Prostate gland (tissue), 2 donors: ENCODE data around the gene NLGN2. TPM values are rescaled to one million over a fixed set of nuclear protein-coding genes. Genes with fewer than 3 reads are reported as not detected.

ENCODE experiments used
- DNase-seq: peaks from one replicate; pipeline ENCODE4 v3.0.0-alpha.2; 2019; ENCODE audit warnings: low spot score
- H3K27ac ChIP-seq, 2 donors: fragments of 200-600 bp; sonication (generic); 2 replicates each; pipeline ENCODE4 v1.5.1; 2017 to 2019
- H3K27me3 ChIP-seq: fragments of 200-600 bp; sonication (generic); replicated peaks from 2 replicates; pipeline ENCODE4 v1.5.1; 2019; ENCODE audit not compliant: insufficient read depth
- H3K36me3 ChIP-seq, 2 donors: fragments of 200-600 bp; sonication (generic); 1 replicate in 1 of 2; 2 replicates in 1 of 2; pipeline versions ENCODE4 v1.5.1 to v1.8.1; 2017 to 2019
- H3K4me1 ChIP-seq: fragments of 200-600 bp; sonication (generic); replicated peaks from 2 replicates; pipeline ENCODE4 v1.5.1; 2019
- H3K4me3 ChIP-seq, 2 donors: fragments of 200-600 bp; sonication (generic); 2 replicates each; pipeline ENCODE4 v1.5.1; 2017 to 2019
- H3K9me3 ChIP-seq: fragments of 200-600 bp; sonication (generic); 2 replicates; pipeline ENCODE4 v1.5.1; 2017
- POLR2A ChIP-seq: fragments of 450-650 bp; IDR thresholded peaks from one replicate; pipeline ENCODE4 v1.6.1; 2016; ENCODE audit warnings: antibody characterized with exemption, mild to moderate bottlenecking
- POLR2AphosphoS5 ChIP-seq: sonication (generic); formaldehyde crosslinking; IDR thresholded peaks from one replicate; pipeline ENCODE4 v1.6.1; 2017; ENCODE audit warnings: antibody characterized with exemption
- WGBS: methylation state at CpG from one replicate; pipeline ENCODE4 v1.1.5; 2018; 5-methylcytosine and 5-hydroxymethylcytosine counted together
- intact Hi-C: fragments of 100-400 bp; cut with DNase I; formaldehyde crosslinking; loops from one replicate; pipeline ENCODE4 v1.14.2; 2022
- total RNA-seq, 2 donors: library from RNA; depleted of rRNA; stranded (reverse); fragments of >200 nt; gene quantifications; one replicate each; pipeline ENCODE4 v1.1.0, GENCODE V29; 2016
- TF ChIP-seq, protein P1 (sequence below), 4 experiments: fragments of 200-600 bp in 2 of 4; fragments of 450-650 bp in 2 of 4; sonication (generic) in 2 of 4; IDR thresholded peaks; 1 replicate in 3 of 4; 2 replicates in 1 of 4; pipeline ENCODE4 v1.5.1; 2016 to 2019; ENCODE audit warnings: antibody characterized with exemption in 4 of 4, mild to moderate bottlenecking in 2 of 4, moderate library complexity in 2 of 4

Gene NLGN2
- total RNA-seq, 2 donors from 2014 or later: 8.6 to 16.2 TPM

DNA sequence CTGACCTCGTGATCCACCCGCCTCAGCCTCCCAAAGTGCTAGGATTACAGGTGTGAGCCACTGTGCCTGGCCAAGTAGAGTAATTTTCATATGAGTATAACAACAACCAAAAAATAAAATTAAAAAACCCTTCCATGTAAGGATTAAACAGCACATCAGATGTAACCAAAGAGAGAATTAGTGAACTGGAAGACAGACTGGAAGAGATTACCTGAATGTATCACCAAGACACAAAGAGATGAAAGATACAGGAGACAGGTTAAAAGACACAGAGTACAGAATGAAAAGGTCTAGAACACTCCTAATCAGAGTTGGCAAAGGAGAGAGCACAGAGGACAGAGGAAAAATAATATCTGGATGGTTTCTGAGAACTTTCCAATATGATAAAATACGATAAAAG is 28.5 kb upstream of the NLGN2 start:
- Histone ChIP-seq H3K27me3 (no peaks in the 10 kb centered on the region), H3K27ac (no peak overlapping the region), H3K4me1 (peaks cover 10% of the 10 kb centered on the region), H3K36me3 (no peaks in the 10 kb centered on the region), H3K9me3 (no peaks in the 10 kb centered on the region), H3K4me3 (no peak overlapping the region)
- TF ChIP-seq, protein P1, sequence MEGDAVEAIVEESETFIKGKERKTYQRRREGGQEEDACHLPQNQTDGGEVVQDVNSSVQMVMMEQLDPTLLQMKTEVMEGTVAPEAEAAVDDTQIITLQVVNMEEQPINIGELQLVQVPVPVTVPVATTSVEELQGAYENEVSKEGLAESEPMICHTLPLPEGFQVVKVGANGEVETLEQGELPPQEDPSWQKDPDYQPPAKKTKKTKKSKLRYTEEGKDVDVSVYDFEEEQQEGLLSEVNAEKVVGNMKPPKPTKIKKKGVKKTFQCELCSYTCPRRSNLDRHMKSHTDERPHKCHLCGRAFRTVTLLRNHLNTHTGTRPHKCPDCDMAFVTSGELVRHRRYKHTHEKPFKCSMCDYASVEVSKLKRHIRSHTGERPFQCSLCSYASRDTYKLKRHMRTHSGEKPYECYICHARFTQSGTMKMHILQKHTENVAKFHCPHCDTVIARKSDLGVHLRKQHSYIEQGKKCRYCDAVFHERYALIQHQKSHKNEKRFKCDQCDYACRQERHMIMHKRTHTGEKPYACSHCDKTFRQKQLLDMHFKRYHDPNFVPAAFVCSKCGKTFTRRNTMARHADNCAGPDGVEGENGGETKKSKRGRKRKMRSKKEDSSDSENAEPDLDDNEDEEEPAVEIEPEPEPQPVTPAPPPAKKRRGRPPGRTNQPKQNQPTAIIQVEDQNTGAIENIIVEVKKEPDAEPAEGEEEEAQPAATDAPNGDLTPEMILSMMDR (IDR thresholded peaks at IDR 0.05): no peak
- TF ChIP-seq POLR2A: no peak
- TF ChIP-seq POLR2AphosphoS5: no peak
- WGBS: 92% methylated on average over 3 of the region's 3 CpGs
- no peak for DNase-seq
- intact Hi-C loops: no loop called here

- peak; percentile 85 for DNase-seq
- whole genome bisulfite sequencing: 29% methylated on average over 7 of the region's 7 CpGs
Measured at GRCh38 chr17:7380321-7380720, 27.3 kb upstream of the NLGN2 start.

DNA sequence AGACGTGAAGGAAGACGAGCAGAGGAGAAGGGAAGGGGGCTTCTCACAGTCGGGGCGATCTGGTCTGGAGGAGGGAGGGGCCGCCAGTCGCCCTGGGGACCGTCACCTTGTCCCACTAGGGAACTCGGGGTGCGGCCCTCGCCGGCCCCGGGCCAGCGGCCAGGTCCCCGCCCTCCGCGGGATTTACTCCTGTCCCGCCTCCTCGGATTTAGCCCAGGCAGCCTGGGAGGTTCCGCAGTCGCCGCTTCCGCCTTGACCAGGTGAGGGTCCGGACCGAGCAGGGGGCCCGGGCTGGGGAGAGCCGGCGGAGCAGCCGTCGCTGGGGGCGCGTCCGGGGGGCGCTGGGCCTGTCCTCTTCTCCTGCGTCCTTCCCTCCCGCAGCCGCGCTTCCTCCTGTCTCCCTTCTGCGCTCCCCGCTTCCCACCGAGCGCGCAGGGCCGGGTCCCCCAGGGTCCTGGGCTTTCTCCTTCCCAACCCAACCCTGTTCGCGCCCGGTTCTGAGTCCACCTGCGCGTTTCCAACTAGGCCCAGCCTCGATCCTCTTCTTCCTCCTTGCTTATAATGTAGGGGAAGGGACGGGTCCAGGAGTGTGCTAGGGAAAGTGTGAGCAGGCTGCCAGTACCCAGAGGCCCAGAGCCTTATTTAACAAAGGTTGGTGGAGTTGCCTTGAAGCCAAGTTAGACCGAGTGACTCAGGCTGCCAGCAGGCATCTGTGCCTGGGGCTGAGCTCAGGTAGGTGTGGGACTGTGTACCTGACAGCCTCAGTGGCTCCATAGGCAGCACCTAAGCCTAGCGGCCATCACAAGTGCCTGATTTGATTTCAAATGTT is 26.6 kb upstream of the NLGN2 start, which contains the start of gene TNK1:
Gene TNK1 (plus strand): TSS at position 235 of the 829 bp plus-strand sequence. CDS start 1,838 bp downstream, outside the sequence.
- peaks cover 10% of the 10 kb centered on the region for H3K4me1 ChIP-seq
- peak; percentile 84 for DNase-seq
- H3K27ac ChIP-seq: peak within 1 kb of the TSS; percentile 72 to 75
- no peaks in the 10 kb centered on the region for H3K9me3 ChIP-seq
- TF ChIP-seq, protein P1 (IDR thresholded peaks at IDR 0.05): no peak
- TF ChIP-seq POLR2AphosphoS5: peak; percentile 77
- TF ChIP-seq POLR2A: peak; percentile 82
- intact Hi-C loops: no loop called here
- no peaks in the 10 kb centered on the region for H3K36me3 ChIP-seq
- H3K27me3 ChIP-seq: no peaks in the 10 kb centered on the region
- 3% methylated on average over 52 of the region's 52 CpGs for WGBS
- H3K4me3 ChIP-seq: peak within 1 kb of the TSS; percentile 38 to 47

More at GRCh38 chr17:7380321-7380720, 27.3 kb upstream of the NLGN2 start:
- H3K27me3 ChIP-seq: no peaks in the 10 kb centered on the region
- H3K36me3 ChIP-seq: no peaks in the 10 kb centered on the region
- peaks cover 10% of the 10 kb centered on the region for H3K4me1 ChIP-seq
- H3K4me3 ChIP-seq: peak overlapping the region; percentile 38 to 47
- H3K27ac ChIP-seq: peak overlapping the region; percentile 72 to 75
- intact Hi-C loops: no loop called here
- TF ChIP-seq, protein P1 (IDR thresholded peaks at IDR 0.05): no peak
- peak; percentile 39 for TF ChIP-seq POLR2AphosphoS5
- no peak for TF ChIP-seq POLR2A
- H3K9me3 ChIP-seq: no peaks in the 10 kb centered on the region

GRCh38 chr17:7382901-7383300 is 24.7 kb upstream of the NLGN2 start:
- DNase-seq: no peak
- H3K4me1 ChIP-seq: peaks cover 10% of the 10 kb centered on the region
- TF ChIP-seq POLR2A (no peak), POLR2AphosphoS5 (no peak)
- TF ChIP-seq, protein P1 (IDR thresholded peaks at IDR 0.05): no peak
- H3K4me3 ChIP-seq: no peak overlapping the region
- no peaks in the 10 kb centered on the region for H3K9me3 ChIP-seq
- intact Hi-C loops: no loop called here
- no peaks in the 10 kb centered on the region for H3K36me3 ChIP-seq
- no peaks in the 10 kb centered on the region for H3K27me3 ChIP-seq
- no peak overlapping the region for H3K27ac ChIP-seq
- 81% methylated on average over 10 of the region's 10 CpGs for WGBS

DNA sequence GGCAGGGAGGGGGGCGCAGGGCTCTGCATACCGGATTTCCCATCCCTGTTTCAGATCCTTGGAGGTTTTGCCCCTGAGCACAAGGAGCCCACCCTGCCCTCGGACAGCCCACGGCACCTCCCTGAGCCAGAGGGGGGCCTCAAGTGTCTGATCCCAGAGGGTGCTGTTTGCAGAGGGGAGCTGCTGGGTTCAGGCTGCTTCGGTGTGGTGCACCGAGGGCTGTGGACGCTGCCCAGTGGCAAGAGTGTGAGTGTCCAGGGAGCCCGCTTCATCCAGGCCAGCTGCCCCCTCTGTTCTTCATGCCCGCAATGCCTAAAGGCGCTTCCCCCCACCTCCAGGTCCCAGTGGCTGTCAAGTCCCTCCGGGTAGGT is 24.3 kb upstream of the NLGN2 start:
- TF ChIP-seq POLR2A (no peak), POLR2AphosphoS5 (no peak)
- TF ChIP-seq, protein P1 (IDR thresholded peaks at IDR 0.05): no peak
- 82% methylated on average over 10 of the region's 11 CpGs for WGBS
- Histone ChIP-seq H3K27ac (no peak overlapping the region), H3K4me3 (peak overlapping the region in 1 of 2 donors; percentile 27), H3K9me3 (no peaks in the 10 kb centered on the region), H3K4me1 (peaks cover 10% of the 10 kb centered on the region), H3K36me3 (no peaks in the 10 kb centered on the region), H3K27me3 (no peaks in the 10 kb centered on the region)
- intact Hi-C loops: no loop called here
- DNase-seq: no peak
